ENCODE results near the gene DRG2. TPM values are rescaled to one million over a fixed set of nuclear protein-coding genes. Genes with fewer than 3 reads are reported as not detected.

DRG2 gene
- total RNA-seq, 4 donors from 2014 or later: 29.5 to 55.1 (median 43.3) TPM

GRCh38 chr17:18074566-18075272 lies 13.0 kb upstream of the DRG2 start:
- WGBS, 2 donors: 75 to 78% methylated on average over 6 of the region's 6 CpGs
- no peak overlapping the region for H3K4me3 ChIP-seq
- no peaks in the 10 kb centered on the region for H3K9me3 ChIP-seq
- peaks cover 0 to 16% (median 5%) of the 10 kb centered on the region in 4 donors for H3K4me1 ChIP-seq
- no peaks in the 10 kb centered on the region for H3K27me3 ChIP-seq
- DNase-seq (ENCODE audit: low spot score in 2 of 2): no peak
- no peaks in the 10 kb centered on the region for H3K36me3 ChIP-seq
- TF ChIP-seq POLR2A (IDR thresholded peaks at IDR 0.05) (no peak), CTCF (IDR thresholded peaks at IDR 0.05) (no peak), EP300 (IDR thresholded peaks at IDR 0.05) (no peak)
- no peak overlapping the region for H3K27ac ChIP-seq

GRCh38 chr17:18076936-18077335 lies 10.8 kb upstream of the DRG2 start:
- 42 to 45% methylated on average over 7 of the region's 7 CpGs for WGBS, 2 donors
- no peak for DNase-seq (ENCODE audit: low spot score in 2 of 2)
- Histone ChIP-seq H3K36me3 (no peaks in the 10 kb centered on the region), H3K4me1 (no peaks in the 10 kb centered on the region), H3K27me3 (no peaks in the 10 kb centered on the region), H3K27ac (no peak overlapping the region), H3K9me3 (no peaks in the 10 kb centered on the region), H3K4me3 (no peak overlapping the region)
- TF ChIP-seq POLR2A (IDR thresholded peaks at IDR 0.05) (no peak), EP300 (IDR thresholded peaks at IDR 0.05) (no peak), CTCF (IDR thresholded peaks at IDR 0.05) (no peak)

GRCh38 chr17:18079543-18079942 lies 8.2 kb upstream of the DRG2 start:
- DNase-seq (ENCODE audit: low spot score in 2 of 2): no peak
- WGBS, 2 donors: 72 to 83% methylated on average over 4 of the region's 4 CpGs

GRCh38 chr17:18084256-18084655 lies 3.5 kb upstream of the DRG2 start:
- Histone ChIP-seq H3K27me3 (no peaks in the 10 kb centered on the region), H3K4me3 (no peak overlapping the region), H3K4me1 (peaks cover 0 to 20% (median 13%) of the 10 kb centered on the region in 4 donors), H3K9me3 (no peaks in the 10 kb centered on the region), H3K36me3 (no peaks in the 10 kb centered on the region), H3K27ac (no peak overlapping the region)
- no peak for TF ChIP-seq CTCF (IDR thresholded peaks at IDR 0.05)
- no peak for TF ChIP-seq POLR2A (IDR thresholded peaks at IDR 0.05)
- DNase-seq (ENCODE audit: low spot score in 2 of 2): no peak
- 83 to 88% methylated on average over 4 of the region's 4 CpGs for WGBS, 2 donors

More at GRCh38 chr17:18079543-18079942, 8.2 kb upstream of the DRG2 start:
- H3K4me3 ChIP-seq: no peak overlapping the region
- H3K9me3 ChIP-seq: no peaks in the 10 kb centered on the region
- TF ChIP-seq POLR2A (IDR thresholded peaks at IDR 0.05) (no peak), EP300 (IDR thresholded peaks at IDR 0.05) (no peak), CTCF (IDR thresholded peaks at IDR 0.05) (no peak)
- no peaks in the 10 kb centered on the region for H3K36me3 ChIP-seq
- H3K27me3 ChIP-seq: no peaks in the 10 kb centered on the region
- no peak overlapping the region for H3K27ac ChIP-seq
- no peaks in the 10 kb centered on the region for H3K4me1 ChIP-seq

GRCh38 chr17:18089613-18090012 lies 1.9 kb downstream of the DRG2 start:
- Histone ChIP-seq H3K27ac (no peak overlapping the region), H3K9me3 (no peaks in the 10 kb centered on the region), H3K4me3 (no peak overlapping the region), H3K27me3 (no peaks in the 10 kb centered on the region), H3K36me3 (peaks cover 0 to 32% (median 0%) of the 10 kb centered on the region in 3 donors), H3K4me1 (peaks cover 0 to 23% (median 13%) of the 10 kb centered on the region in 4 donors)
- no peak for DNase-seq (ENCODE audit: low spot score in 2 of 2)
- TF ChIP-seq EP300 (IDR thresholded peaks at IDR 0.05): no peak
- TF ChIP-seq CTCF (IDR thresholded peaks at IDR 0.05): no peak
- TF ChIP-seq POLR2A (IDR thresholded peaks at IDR 0.05): no peak
- 97 to 98% methylated on average over 2 of the region's 2 CpGs for WGBS, 2 donors
